Spleen (tissue), 11 donors: Measurements from ENCODE around the gene CCDC197. TPM values are rescaled to one million over a fixed set of nuclear protein-coding genes. Genes with fewer than 3 reads are reported as not detected.

Experiments
- DNase-seq: peaks from one replicate; pipeline ENCODE4 v3.0.0-alpha.2; 2020
- H3K27ac ChIP-seq, 8 donors: fragments of 200-600 bp; sonication (generic) in 7 of 8; 1 replicate in 4 of 8; 2 replicates in 4 of 8; pipeline versions ENCODE4 v1.5.0 to v1.8.0; 2016 to 2021; ENCODE audit warnings: inconsistent platforms in 4 of 8, mild to moderate bottlenecking in 4 of 8, moderate library complexity in 1 of 8
- H3K27me3 ChIP-seq, 7 donors: fragments of 200-600 bp; sonication (generic) in 6 of 7; replicated peaks in 1 of 7; 1 replicate in 4 of 7; 2 replicates in 3 of 7; pipeline versions ENCODE4 v1.5.0 to v1.8.0; 2016 to 2021; ENCODE audit warnings: inconsistent platforms in 3 of 7, mild to moderate bottlenecking in 1 of 7
- H3K36me3 ChIP-seq, 6 donors: fragments of 200-600 bp; sonication (generic) in 5 of 6; 1 replicate in 4 of 6; 2 replicates in 2 of 6; pipeline versions ENCODE4 v1.5.0 to v1.8.0; 2016 to 2021; ENCODE audit warnings: inconsistent platforms in 2 of 6
- H3K4me1 ChIP-seq, 6 donors: fragments of 200-600 bp; sonication (generic) in 5 of 6; 1 replicate in 3 of 6; 2 replicates in 3 of 6; pipeline versions ENCODE4 v1.5.0 to v1.8.0; 2016 to 2021; ENCODE audit warnings: inconsistent platforms in 3 of 6
- H3K4me3 ChIP-seq, 8 donors: fragments of 200-600 bp; sonication (generic) in 7 of 8; 1 replicate in 4 of 8; 2 replicates in 4 of 8; pipeline versions ENCODE4 v1.5.0 to v1.8.0; 2016 to 2021; ENCODE audit warnings: inconsistent platforms in 4 of 8, mild to moderate bottlenecking in 4 of 8, moderate library complexity in 2 of 8
- H3K9me3 ChIP-seq, 8 donors: fragments of 200-600 bp; sonication (generic) in 7 of 8; 1 replicate in 4 of 8; 2 replicates in 4 of 8; pipeline versions ENCODE4 v1.5.0 to v1.8.0; 2016 to 2021; ENCODE audit warnings: inconsistent platforms in 4 of 8
- CTCF ChIP-seq, 11 experiments: fragments of 200-600 bp in 7 of 11; fragments of 450-650 bp in 4 of 11; sonication (generic) in 4 of 11; IDR thresholded peaks in 8 of 11; conservative IDR thresholded peaks in 3 of 11; 1 replicate in 7 of 11; 2 replicates in 4 of 11; pipeline versions ENCODE4 v1.4.0 to v1.8.0; 2016 to 2021; ENCODE audit warnings: antibody characterized with exemption in 11 of 11, inconsistent platforms in 4 of 11, mild to moderate bottlenecking in 1 of 11
- POLR2A ChIP-seq, 3 donors: fragments of 450-650 bp; IDR thresholded peaks; one replicate each; pipeline ENCODE4 v1.5.1; 2017; ENCODE audit warnings: antibody characterized with exemption in 3 of 3, mild to moderate bottlenecking in 1 of 3
- POLR2AphosphoS5 ChIP-seq, 3 donors: sonication (generic); formaldehyde crosslinking; IDR thresholded peaks; one replicate each; pipeline ENCODE4 v1.5.1; 2017; ENCODE audit warnings: antibody characterized with exemption in 3 of 3
- WGBS, 5 donors: extraction: QIAGEN DNeasy Blood & Tissue Kit in 3 of 5; methylation state at CpG; one replicate each; pipeline versions ENCODE4 v1.1.5 to v1.1.7; 2013 to 2018; 5-methylcytosine and 5-hydroxymethylcytosine counted together
- intact Hi-C: fragments of 100-400 bp; cut with DNase I; formaldehyde crosslinking; loops from one replicate; pipeline ENCODE4 v1.15.0; 2023; ENCODE audit warnings: low total_unique reads
- polyA plus RNA-seq, 3 donors: library from polyadenylated mRNA; stranded (reverse); fragments of 200-250 nt; gene quantifications; one replicate each; pipeline ENCODE4 v1.2.1, GENCODE V29; 2013
- total RNA-seq, 7 donors: library from RNA; depleted of rRNA in 3 of 7; stranded (reverse); fragments of >200 nt in 3 of 7; fragmentation: NEBNext Ultra II Directional in 4 of 7; extraction: Animal tissue kit (Norgen Biotek cat#: 25700) in 4 of 7; gene quantifications; one replicate each; pipeline versions ENCODE4 v1.1.0 to v1.2.1, GENCODE V29; 2016 to 2021
- donor health status: healthy with polysubstance abuse.
- donor health status: DM: no; HTN: no; CAD: no; lungs with moderate emphysema.
- donor health status: DM: no; HTN: no; CAD: no.
- donor health status: Bipolar disorder and iron deficiency.
- donor health status: healthy.
- donor health status: DM: no; HTN: no; CAD: no.
- donor health status: DM: yes; HTN: yes; CAD: no.

CCDC197 gene
- total and polyA plus RNA-seq, 10 donors: not detected

DNA sequence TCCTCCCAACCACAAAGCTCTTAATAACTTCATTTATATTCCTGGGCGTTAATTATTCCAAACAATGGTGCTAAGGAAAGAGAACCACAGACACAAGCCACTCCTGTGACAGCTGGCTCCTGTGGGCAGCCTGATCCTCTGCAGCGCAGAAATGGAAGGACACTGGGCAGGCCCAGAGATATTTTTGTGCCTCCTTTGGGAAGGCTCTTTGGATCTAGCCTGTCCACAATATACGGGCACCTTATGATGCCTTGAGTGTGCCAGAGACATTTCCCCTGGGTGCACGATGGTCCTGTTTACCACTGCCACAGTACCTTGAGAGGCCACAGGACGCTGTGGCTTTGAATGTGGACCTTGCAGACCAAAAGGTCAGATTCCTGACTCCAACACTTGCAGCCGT is 22.8 kb upstream of the CCDC197 start:
- Histone ChIP-seq H3K27me3 (peaks cover 0 to 30% (median 0%) of the 10 kb centered on the region in 7 donors), H3K27ac (no peak overlapping the region), H3K9me3 (peaks cover 0 to 11% (median 9%) of the 10 kb centered on the region in 8 donors), H3K36me3 (no peaks in the 10 kb centered on the region), H3K4me3 (no peak overlapping the region), H3K4me1 (peaks cover 15 to 78% (median 42%) of the 10 kb centered on the region in 6 donors)
- no peak for DNase-seq
- TF ChIP-seq POLR2A (IDR thresholded peaks at IDR 0.05) (no peak), CTCF (IDR thresholded peaks at IDR 0.05 in 8 of 11, conservative IDR thresholded peaks at IDR 0.05 in 3 of 11) (no peak), POLR2AphosphoS5 (IDR thresholded peaks at IDR 0.05) (no peak)
- 85 to 96% (median 89%) methylated on average over 6 of the region's 6 CpGs for WGBS, 5 donors
- intact Hi-C loops: no loop called here

GRCh38 chr14:93974833-93975232 is 22.3 kb upstream of the CCDC197 start:
- intact Hi-C loops: no loop called here

DNA sequence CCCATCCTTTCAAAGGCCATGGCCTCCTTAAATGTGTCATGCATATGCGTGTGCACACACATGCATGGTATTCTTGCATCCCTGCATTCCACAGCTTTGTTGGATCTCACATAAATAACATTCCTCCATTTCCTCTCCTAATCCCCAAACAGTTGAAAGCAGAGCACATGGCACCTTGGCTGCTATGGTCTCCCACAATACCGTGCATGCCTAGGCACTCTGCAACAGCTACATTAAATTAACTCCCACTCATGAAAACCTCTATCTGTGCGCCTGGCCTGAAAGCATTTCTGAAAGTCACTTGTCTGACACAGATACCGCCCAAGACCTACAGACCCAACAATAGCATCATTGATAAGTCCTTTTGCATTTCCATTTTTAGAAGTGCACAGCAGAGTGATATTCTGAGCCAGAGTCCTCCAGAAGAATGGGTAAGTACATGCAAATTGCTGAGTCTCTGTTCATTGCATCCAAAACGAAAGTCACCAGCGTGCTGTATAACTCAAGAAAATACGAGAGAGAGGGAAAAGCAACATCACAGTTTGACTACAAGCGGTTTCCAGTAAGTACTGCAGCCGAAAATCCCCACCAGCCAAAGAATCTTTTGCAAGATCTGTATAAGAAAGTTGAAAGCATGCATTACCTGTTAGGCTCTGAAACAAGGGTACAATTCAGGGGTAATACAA is 21.2 kb upstream of the CCDC197 start:
- Histone ChIP-seq H3K27me3 (peaks cover 0 to 35% (median 0%) of the 10 kb centered on the region in 7 donors), H3K9me3 (peaks cover 0 to 11% (median 9%) of the 10 kb centered on the region in 8 donors), H3K36me3 (no peaks in the 10 kb centered on the region), H3K4me1 (peaks cover 4 to 62% (median 27%) of the 10 kb centered on the region in 6 donors), H3K27ac (peak overlapping the region in 7 of 8 donors; percentile 5 to 67 (median 61)), H3K4me3 (peak overlapping the region in 4 of 8 donors; percentile 0 to 44 (median 18))
- intact Hi-C loops: no loop called here
- 47 to 67% (median 53%) methylated on average over 9 of the region's 9 CpGs for WGBS, 5 donors
- peak in 1 of 11 experiments; percentile 26 for TF ChIP-seq CTCF (IDR thresholded peaks at IDR 0.05 in 8 of 11, conservative IDR thresholded peaks at IDR 0.05 in 3 of 11)
- TF ChIP-seq POLR2AphosphoS5 (IDR thresholded peaks at IDR 0.05): no peak
- DNase-seq: no peak

More at GRCh38 chr14:93974833-93975232, 22.3 kb upstream of the CCDC197 start:
- TF ChIP-seq CTCF (IDR thresholded peaks at IDR 0.05 in 8 of 11, conservative IDR thresholded peaks at IDR 0.05 in 3 of 11) (no peak), POLR2AphosphoS5 (IDR thresholded peaks at IDR 0.05) (no peak), POLR2A (IDR thresholded peaks at IDR 0.05) (no peak)
- H3K4me3 ChIP-seq: no peak overlapping the region
- peak overlapping the region in 1 of 8 donors; percentile 66 for H3K27ac ChIP-seq
- no peaks in the 10 kb centered on the region for H3K36me3 ChIP-seq
- peaks cover 12 to 73% (median 38%) of the 10 kb centered on the region in 6 donors for H3K4me1 ChIP-seq
- H3K9me3 ChIP-seq: peaks cover 0 to 11% (median 9%) of the 10 kb centered on the region in 8 donors
- peaks cover 0 to 30% (median 0%) of the 10 kb centered on the region in 7 donors for H3K27me3 ChIP-seq
- DNase-seq: no peak
- 69 to 88% (median 86%) methylated on average over 4 to 12 of the region's 12 CpGs for WGBS, 5 donors

DNA sequence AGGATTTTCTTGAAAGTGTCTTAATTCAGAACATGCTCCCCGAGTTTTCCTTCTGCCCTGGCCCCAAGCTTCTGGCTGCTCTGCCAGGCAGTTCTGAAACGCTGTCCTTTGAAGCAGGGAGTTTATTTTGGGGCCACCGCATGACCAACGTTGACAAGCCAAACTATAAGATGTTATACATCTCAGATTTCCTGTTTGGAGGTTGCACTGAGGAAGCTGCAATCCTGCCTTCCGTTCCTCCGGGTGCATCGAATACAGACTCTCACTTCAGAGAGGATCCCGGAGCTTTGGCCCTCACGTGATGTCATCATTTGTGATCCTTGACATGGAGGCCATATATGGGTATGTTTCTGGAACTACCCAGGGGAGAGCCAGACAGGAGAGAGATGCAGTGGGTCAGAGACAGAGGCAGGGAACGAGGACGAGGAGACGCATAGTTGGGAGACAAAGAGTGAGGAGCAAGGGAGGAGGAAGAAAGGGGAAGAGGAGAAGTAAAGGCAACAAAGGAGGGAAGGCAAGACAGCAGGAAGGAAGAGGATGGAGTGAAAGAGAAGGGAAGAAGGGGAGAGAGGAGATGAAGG is 20.5 kb upstream of the CCDC197 start, which contains the start of gene ASB2:
Gene ASB2, minus strand, starts transcription at position 94 of the 581 bp plus-strand sequence. CDS start 12,031 bp downstream, outside the sequence.
- no peak for DNase-seq
- intact Hi-C loops: no loop called here
- no peak for TF ChIP-seq POLR2A (IDR thresholded peaks at IDR 0.05)
- TF ChIP-seq POLR2AphosphoS5 (IDR thresholded peaks at IDR 0.05): peak in 1 of 3 donors; percentile 5
- H3K9me3 ChIP-seq: peaks cover 0 to 11% (median 9%) of the 10 kb centered on the region in 8 donors
- 11 to 19% (median 16%) methylated on average over 12 of the region's 12 CpGs for WGBS, 5 donors
- H3K4me1 ChIP-seq: peaks cover 4 to 56% (median 21%) of the 10 kb centered on the region in 6 donors
- peak within 1 kb of the TSS in 4 of 8 donors; percentile 0 to 44 (median 18) for H3K4me3 ChIP-seq
- no peaks in the 10 kb centered on the region for H3K36me3 ChIP-seq
- H3K27ac ChIP-seq: peak within 1 kb of the TSS in 7 of 8 donors; percentile 5 to 67 (median 61)
- H3K27me3 ChIP-seq: peaks cover 0 to 41% (median 0%) of the 10 kb centered on the region in 7 donors
